Bone marrow (tissue), 2 donors: ENCODE data around the gene HSD3B2.
"Not testable (repeated sequence)": the region's sequence is repeated elsewhere in the genome, so short reads cannot be mapped to it uniquely, and the experiment has no call there.

Experiments
- DNase-seq, 2 donors: peaks; one replicate each; lab custom pipeline; 2025; lab: John Stamatoyannopoulos, UW

HSD3B2 gene

DNA sequence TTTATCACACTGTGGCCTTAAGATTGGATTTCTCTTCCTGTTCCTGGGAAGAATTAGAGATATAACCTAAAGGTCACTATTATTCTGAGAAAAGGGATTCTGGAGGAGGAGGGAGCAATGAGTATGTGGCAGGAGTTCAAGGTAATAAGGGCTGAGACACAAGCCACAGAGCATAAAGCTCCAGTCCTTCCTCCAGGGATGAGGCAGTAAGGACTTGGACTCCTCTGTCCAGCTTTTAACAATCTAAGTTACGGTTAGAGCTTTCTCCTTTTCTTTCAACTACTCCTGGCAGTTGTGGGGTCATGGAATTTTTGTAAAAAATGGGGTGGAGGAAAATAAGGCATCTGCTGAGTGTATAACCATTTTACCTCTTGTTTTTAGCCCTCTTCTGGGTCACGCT, at the start of gene HSD3B2:
HSD3B2 (plus strand) TSS at position 201 of the 400 bp plus-strand sequence. CDS start 270 bp downstream, outside the sequence.
- no peak for DNase-seq

DNA sequence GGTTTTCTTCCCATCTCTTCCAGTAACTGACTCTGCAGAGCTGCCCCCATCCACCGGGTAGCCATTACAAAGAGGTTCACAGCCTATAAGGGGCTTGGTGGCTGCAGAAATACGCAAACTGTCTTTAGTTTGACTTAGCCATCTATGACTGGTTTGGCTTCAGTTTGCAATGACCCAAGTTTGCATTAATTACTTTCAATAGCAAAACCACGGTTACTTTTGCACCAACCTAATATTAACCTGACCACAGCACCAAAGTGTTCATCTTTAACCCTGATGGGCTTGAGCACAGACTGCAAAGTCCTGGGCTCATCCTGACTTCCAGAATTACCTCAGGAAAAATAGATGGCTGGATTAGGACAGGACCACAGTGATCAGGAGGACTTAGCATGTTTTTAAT, 48.5 kb upstream of the HSD3B2 start:
- DNase-seq = no peak

- no peak for DNase-seq
Observed at GRCh38 chr1:119367432-119368124, 47.4 kb upstream of the HSD3B2 start.

- no peak for DNase-seq
Observed at GRCh38 chr1:119368554-119368953, 46.4 kb upstream of the HSD3B2 start, which contains the start of gene HAO2. Gene HAO2 (plus strand): TSS chr1:119368785. CDS start chr1:119381086, 12,301 bp downstream.

DNA sequence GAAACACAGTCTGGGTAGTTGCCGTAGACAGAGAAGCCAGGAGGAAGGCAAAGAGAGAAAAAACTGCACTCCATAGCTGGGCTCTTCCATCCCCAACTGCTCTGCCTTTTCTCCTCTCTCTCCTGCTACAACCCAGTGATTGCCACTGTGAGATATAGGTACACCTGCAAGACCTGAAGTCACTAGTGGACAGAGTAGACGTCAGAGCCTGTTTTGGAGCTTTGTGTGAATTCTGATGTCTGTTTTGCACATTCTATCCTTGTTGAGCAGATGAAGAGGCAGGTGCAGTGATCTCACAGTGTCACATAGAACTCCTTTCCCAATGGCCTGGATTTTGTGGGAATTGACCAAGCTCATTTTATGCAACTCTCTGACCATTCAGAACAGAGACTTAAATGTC, 44.2 kb upstream of the HSD3B2 start:
- DNase-seq = no peak

- DNase-seq = no peak
Observed at GRCh38 chr1:119371815-119372214, 43.1 kb upstream of the HSD3B2 start.

DNA sequence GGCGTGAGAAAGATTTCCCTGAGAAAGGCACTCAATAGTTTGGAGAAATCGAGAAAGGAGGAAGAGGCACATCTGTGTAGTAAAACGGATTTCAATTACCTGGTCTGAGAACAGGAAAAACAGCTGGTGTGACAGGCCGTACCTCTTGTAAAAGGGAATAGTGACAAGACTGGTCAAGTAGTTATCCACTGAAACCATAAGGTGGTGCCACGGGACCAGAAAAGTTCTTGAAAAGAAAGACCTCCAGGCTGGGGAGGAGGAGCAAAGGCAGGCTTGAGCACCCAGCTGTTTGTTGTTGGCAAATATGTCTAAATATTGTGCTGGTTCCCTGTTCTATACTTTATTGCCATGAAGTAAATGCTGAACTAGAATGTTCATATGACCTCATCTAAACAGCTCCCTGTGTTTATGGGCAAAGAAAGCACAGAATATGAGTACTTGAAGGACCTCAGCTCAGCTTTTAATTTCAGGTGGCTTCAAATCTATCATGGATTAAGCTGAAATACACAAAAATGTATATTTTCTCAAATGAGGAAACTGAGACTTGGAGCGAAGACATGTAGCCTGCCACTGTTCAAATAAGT, 42.4 kb upstream of the HSD3B2 start:
- no peak for DNase-seq

GRCh38 chr1:119373465-119373864, 41.5 kb upstream of the HSD3B2 start:
- DNase-seq = no peak

- no peak for DNase-seq
Observed at GRCh38 chr1:119374208-119374874, 40.6 kb upstream of the HSD3B2 start.

GRCh38 chr1:119375366-119375765, 39.6 kb upstream of the HSD3B2 start:
- no peak for DNase-seq

GRCh38 chr1:119376594-119376993, 38.4 kb upstream of the HSD3B2 start:
- DNase-seq = no peak

GRCh38 chr1:119377594-119377993, 37.4 kb upstream of the HSD3B2 start:
- not testable (repeated sequence) for DNase-seq

GRCh38 chr1:119379117-119379516, 35.8 kb upstream of the HSD3B2 start:
- no peak for DNase-seq

DNA sequence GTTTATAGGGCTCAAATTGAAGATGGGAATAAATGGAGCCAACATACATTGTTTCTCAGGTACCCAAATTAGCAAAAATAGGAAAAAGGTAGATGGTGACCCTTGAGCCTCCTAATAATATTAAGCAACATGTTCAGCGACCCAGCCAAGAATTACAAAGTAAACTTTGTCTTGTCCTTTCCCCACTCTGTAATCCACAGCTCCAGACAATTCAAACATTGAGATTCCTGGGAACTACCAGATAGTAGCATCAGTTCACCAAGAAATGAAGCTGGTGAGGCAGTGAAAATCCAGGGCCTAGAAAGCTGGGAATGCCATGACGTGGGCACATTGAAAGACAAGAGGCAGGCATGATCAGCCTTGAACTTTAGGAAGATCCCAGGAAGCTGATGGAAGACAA, 34.6 kb upstream of the HSD3B2 start:
- no peak for DNase-seq

DNA sequence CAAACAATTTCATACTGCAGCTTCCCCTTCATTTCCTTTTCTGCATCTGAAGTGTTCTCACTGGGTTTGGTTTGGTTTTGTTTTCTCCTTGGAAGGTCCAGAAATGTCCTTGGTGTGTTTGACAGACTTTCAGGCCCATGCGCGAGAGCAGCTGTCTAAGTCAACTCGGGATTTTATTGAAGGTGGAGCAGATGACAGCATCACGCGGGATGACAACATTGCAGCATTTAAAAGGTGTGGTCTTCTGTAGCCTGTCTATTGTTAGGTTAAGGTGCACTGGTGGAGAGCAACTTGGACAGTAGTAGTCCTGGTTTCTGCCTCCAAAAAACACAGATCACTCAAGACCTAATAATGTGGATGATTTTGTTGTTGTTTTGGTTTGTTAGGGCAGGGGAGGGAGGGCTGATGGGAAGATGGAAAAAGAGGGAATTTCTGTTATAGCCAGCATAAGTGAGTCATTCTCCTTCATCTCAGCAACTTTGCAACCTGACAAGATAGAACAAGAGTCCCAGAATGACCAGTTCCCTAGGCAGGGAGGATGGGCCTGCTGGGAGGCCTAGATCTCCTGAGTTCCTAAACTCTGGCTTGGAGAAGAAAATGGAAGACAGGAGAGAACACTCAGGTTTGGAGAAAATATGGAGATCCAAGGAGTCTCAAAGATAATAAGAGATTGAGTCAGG, 33.8 kb upstream of the HSD3B2 start:
- DNase-seq = no peak

GRCh38 chr1:119384591-119384990, 30.4 kb upstream of the HSD3B2 start:
- DNase-seq = no peak

GRCh38 chr1:119385650-119386049, 29.3 kb upstream of the HSD3B2 start:
- DNase-seq = no peak

DNA sequence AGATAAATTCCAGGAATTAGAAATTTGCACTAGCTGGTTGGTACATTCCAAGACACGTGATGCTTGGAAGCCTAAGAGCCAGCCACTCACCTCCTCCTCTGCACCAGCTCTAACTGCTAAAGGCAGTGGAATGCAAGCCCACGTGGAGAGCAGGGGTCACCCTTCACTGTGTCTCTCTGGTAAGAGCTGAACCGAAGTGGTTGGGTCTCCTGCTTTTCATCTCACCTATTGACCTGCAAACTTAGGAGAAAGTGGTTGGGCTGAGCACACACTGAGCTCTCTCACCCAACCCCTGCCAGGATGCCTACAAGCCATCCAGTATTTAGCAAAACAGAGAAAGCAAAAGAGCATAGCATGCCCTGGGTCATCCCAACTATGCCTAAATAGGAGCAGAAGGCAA, 27.1 kb upstream of the HSD3B2 start:
- DNase-seq = no peak

DNA sequence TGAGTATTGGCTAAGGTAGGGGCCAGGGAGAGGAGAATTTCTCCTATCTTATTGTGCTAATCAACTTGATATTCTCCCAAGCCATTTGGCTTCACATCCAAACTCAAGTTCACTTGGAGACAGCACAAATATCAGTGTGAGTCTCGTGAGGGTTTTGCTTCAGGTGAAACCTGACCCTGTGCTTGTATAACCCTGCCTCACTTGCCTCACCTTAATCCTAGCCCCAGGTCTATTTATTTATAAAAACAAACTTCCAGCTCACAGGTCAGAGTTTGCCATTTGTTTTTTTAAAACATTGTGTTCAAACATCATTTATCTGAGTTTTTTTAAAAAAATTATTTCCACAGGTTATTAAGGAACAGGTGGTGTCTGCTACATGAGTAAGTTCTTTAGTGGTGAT, 26.5 kb upstream of the HSD3B2 start:
- DNase-seq = no peak

- no peak for DNase-seq
Observed at GRCh38 chr1:119390526-119390925, 24.4 kb upstream of the HSD3B2 start.

DNA sequence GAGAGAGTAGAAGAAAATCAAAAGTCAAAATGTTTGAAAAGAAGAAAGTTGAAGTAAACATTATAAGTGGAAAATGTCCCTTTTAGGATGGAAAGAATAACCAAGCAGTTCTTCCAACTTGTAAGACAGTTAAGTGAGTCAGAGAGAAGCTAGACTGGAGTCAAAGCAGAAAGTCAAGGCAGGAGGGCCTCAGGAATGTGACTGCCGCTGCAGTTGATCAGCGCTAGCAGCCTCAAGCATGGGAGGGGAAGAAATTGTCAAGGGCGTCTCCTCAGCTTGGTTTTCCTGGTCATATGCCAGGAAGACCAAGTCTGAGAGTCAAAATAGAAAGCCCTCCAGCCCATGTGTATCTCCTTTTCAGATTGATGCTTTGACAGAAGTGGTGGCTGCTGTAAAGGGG, 23.2 kb upstream of the HSD3B2 start:
- no peak for DNase-seq

- no peak for DNase-seq
Observed at GRCh38 chr1:119394085-119394484, 20.9 kb upstream of the HSD3B2 start.

- no peak for DNase-seq
Observed at GRCh38 chr1:119396982-119397381, 18.0 kb upstream of the HSD3B2 start.
